Immature natural killer cell (primary cell): ENCODE measurements around the gene TESK1. TPM values are rescaled to one million over a fixed set of nuclear protein-coding genes. Genes with fewer than 3 reads are reported as not detected.
"Not testable (repeated sequence)": the region's sequence is repeated elsewhere in the genome, so short reads cannot be mapped to it uniquely, and the experiment has no call there.

Source experiments
- DNase-seq, 3 donors: peaks; one replicate each; pipeline ENCODE4 v3.0.0; 2022; ENCODE audit warnings: mixed read lengths in 1 of 3
- H3K27ac Mint-ChIP-seq, 6 donors: one replicate each; pipeline ENCODE4 v1.8.0; 2020; ENCODE audit warnings: mixed read lengths in 6 of 6, mild to moderate bottlenecking in 5 of 6, inconsistent platforms in 4 of 6, moderate library complexity in 3 of 6
- H3K27me3 Mint-ChIP-seq, 3 donors: one replicate each; pipeline ENCODE4 v1.8.0; 2020 to 2021; ENCODE audit warnings: low read depth in 3 of 3, mild to moderate bottlenecking in 3 of 3, mixed read lengths in 3 of 3, moderate library complexity in 3 of 3, inconsistent platforms in 1 of 3
- H3K36me3 Mint-ChIP-seq, 3 donors: one replicate each; pipeline ENCODE4 v1.8.0; 2020; ENCODE audit warnings: mixed read lengths in 3 of 3, inconsistent platforms in 2 of 3, mild to moderate bottlenecking in 2 of 3
- H3K4me1 Mint-ChIP-seq, 2 donors: one replicate each; pipeline ENCODE4 v1.8.0; 2020; ENCODE audit warnings: inconsistent platforms in 2 of 2, mild to moderate bottlenecking in 2 of 2, mixed read lengths in 2 of 2, moderate library complexity in 1 of 2
- H3K4me3 Mint-ChIP-seq, 5 donors: one replicate each; pipeline ENCODE4 v1.8.0; 2020; ENCODE audit warnings: mild to moderate bottlenecking in 5 of 5, mixed read lengths in 5 of 5, inconsistent platforms in 3 of 5, moderate library complexity in 3 of 5
- H3K9me3 Mint-ChIP-seq, 6 donors: one replicate each; pipeline ENCODE4 v1.8.0; 2020; ENCODE audit warnings: mild to moderate bottlenecking in 6 of 6, mixed read lengths in 6 of 6, inconsistent platforms in 4 of 6, moderate library complexity in 3 of 6
- polyA plus RNA-seq, 3 donors: library from polyadenylated mRNA; unstranded; fragments of 300-500 nt; fragmentation: Illumina TruSeq; gene quantifications; one replicate each; pipeline ENCODE4 v1.2.3, GENCODE V29; 2021

The TESK1 gene
- polyA plus RNA-seq, 3 donors from 2014 or later = 6.5 to 23.7 (median 8.1) TPM

- DNase-seq = peak in 2 of 3 donors; percentile 26 to 28
- H3K36me3 Mint-ChIP-seq = peaks cover 6 to 22% (median 11%) of the 10 kb centered on the region in 3 donors
- peak overlapping the region; percentile 95 to 98 (median 97) for H3K27ac Mint-ChIP-seq
- H3K4me3 Mint-ChIP-seq = peak overlapping the region; percentile 71 to 91 (median 76)
- peaks cover 0 to 3% (median 0%) of the 10 kb centered on the region in 3 donors for H3K27me3 Mint-ChIP-seq
- no peaks in the 10 kb centered on the region for H3K9me3 Mint-ChIP-seq
- H3K4me1 Mint-ChIP-seq = peaks cover 65 to 69% of the 10 kb centered on the region in 2 donors
Measured at GRCh38 chr9:35636135-35636876, 31.2 kb downstream of the TESK1 start.

- DNase-seq, H3K27me3 Mint-ChIP-seq, H3K9me3 Mint-ChIP-seq: not testable (repeated sequence)
- peaks cover 6 to 22% (median 11%) of the 10 kb centered on the region in 3 donors for H3K36me3 Mint-ChIP-seq
- H3K4me3 Mint-ChIP-seq = peak overlapping the region; percentile 71 to 91 (median 76)
- peak overlapping the region; percentile 95 to 98 (median 97) for H3K27ac Mint-ChIP-seq
- peaks cover 71 to 75% of the 10 kb centered on the region in 2 donors for H3K4me1 Mint-ChIP-seq
Measured at GRCh38 chr9:35636877-35637246, 31.8 kb downstream of the TESK1 start.

GRCh38 chr9:35637427-35637955, 32.4 kb downstream of the TESK1 start:
- Mint-ChIP-seq H3K27ac (peak overlapping the region; percentile 95 to 98 (median 97)), H3K4me3 (peak overlapping the region; percentile 71 to 91 (median 76)), H3K4me1 (peaks cover 71 to 76% of the 10 kb centered on the region in 2 donors), H3K36me3 (peaks cover 6 to 22% (median 11%) of the 10 kb centered on the region in 3 donors)
- DNase-seq, H3K27me3 Mint-ChIP-seq, H3K9me3 Mint-ChIP-seq: not testable (repeated sequence)

- Mint-ChIP-seq H3K4me3 (peak overlapping the region; percentile 59 to 91 (median 75)), H3K27ac (peak overlapping the region; percentile 95 to 98 (median 97)), H3K36me3 (peaks cover 10 to 16% (median 11%) of the 10 kb centered on the region in 3 donors), H3K4me1 (peaks cover 77 to 87% of the 10 kb centered on the region in 2 donors)
- H3K27me3 Mint-ChIP-seq, H3K9me3 Mint-ChIP-seq: not testable (repeated sequence)
- DNase-seq = peak; percentile 64 to 68 (median 68)
Measured at GRCh38 chr9:35638751-35639150, 33.7 kb downstream of the TESK1 start.

GRCh38 chr9:35639225-35639624, 34.2 kb downstream of the TESK1 start:
- Mint-ChIP-seq H3K4me1 (peaks cover 77 to 89% of the 10 kb centered on the region in 2 donors), H3K27ac (peak overlapping the region; percentile 95 to 98 (median 97)), H3K36me3 (peaks cover 10 to 12% (median 12%) of the 10 kb centered on the region in 3 donors), H3K4me3 (peak overlapping the region; percentile 59 to 91 (median 75))
- H3K27me3 Mint-ChIP-seq, H3K9me3 Mint-ChIP-seq: not testable (repeated sequence)
- peak in 1 of 3 donors; percentile 28 for DNase-seq

GRCh38 chr9:35639631-35640030, 34.6 kb downstream of the TESK1 start:
- H3K27me3 Mint-ChIP-seq = peaks cover 0 to 2% (median 0%) of the 10 kb centered on the region in 3 donors
- H3K4me3 Mint-ChIP-seq = peak overlapping the region; percentile 59 to 91 (median 75)
- H3K36me3 Mint-ChIP-seq = peaks cover 10 to 16% (median 12%) of the 10 kb centered on the region in 3 donors
- DNase-seq = no peak
- H3K4me1 Mint-ChIP-seq = peaks cover 79 to 91% of the 10 kb centered on the region in 2 donors
- peak overlapping the region; percentile 95 to 98 (median 97) for H3K27ac Mint-ChIP-seq
- no peaks in the 10 kb centered on the region for H3K9me3 Mint-ChIP-seq

- peak overlapping the region; percentile 30 to 97 (median 80) for H3K27ac Mint-ChIP-seq
- not testable (repeated sequence) for H3K9me3 Mint-ChIP-seq
Measured at GRCh38 chr9:35640431-35640830, 35.4 kb downstream of the TESK1 start.

GRCh38 chr9:35641478-35641877, 36.4 kb downstream of the TESK1 start:
- peak overlapping the region in 5 of 6 donors; percentile 21 to 85 (median 55) for H3K27ac Mint-ChIP-seq

More at GRCh38 chr9:35640431-35640830, 35.4 kb downstream of the TESK1 start:
- H3K4me3 Mint-ChIP-seq = peak overlapping the region in 2 of 5 donors; percentile 45 to 56
- not testable (repeated sequence) for DNase-seq, H3K27me3 Mint-ChIP-seq
- peaks cover 76 to 88% of the 10 kb centered on the region in 2 donors for H3K4me1 Mint-ChIP-seq
- peaks cover 10 to 16% (median 12%) of the 10 kb centered on the region in 3 donors for H3K36me3 Mint-ChIP-seq

GRCh38 chr9:35643046-35643445, 38.0 kb downstream of the TESK1 start:
- Mint-ChIP-seq H3K36me3 (peaks cover 9 to 16% (median 10%) of the 10 kb centered on the region in 3 donors), H3K4me3 (no peak overlapping the region), H3K9me3 (no peaks in the 10 kb centered on the region), H3K4me1 (peaks cover 72 to 85% of the 10 kb centered on the region in 2 donors), H3K27ac (peak overlapping the region in 3 of 6 donors; percentile 3 to 53 (median 28)), H3K27me3 (peaks cover 10 to 15% (median 10%) of the 10 kb centered on the region in 3 donors)
- no peak for DNase-seq

More at GRCh38 chr9:35641478-35641877, 36.4 kb downstream of the TESK1 start:
- not testable (repeated sequence) for H3K27me3 Mint-ChIP-seq, H3K9me3 Mint-ChIP-seq, DNase-seq
- Mint-ChIP-seq H3K4me3 (peak overlapping the region in 2 of 5 donors; percentile 14 to 57), H3K36me3 (peaks cover 10 to 16% (median 12%) of the 10 kb centered on the region in 3 donors), H3K4me1 (peaks cover 76 to 88% of the 10 kb centered on the region in 2 donors)

GRCh38 chr9:35645736-35646135, 40.7 kb downstream of the TESK1 start:
- H3K36me3 Mint-ChIP-seq, H3K9me3 Mint-ChIP-seq, DNase-seq: not testable (repeated sequence)
- peak overlapping the region; percentile 92 to 100 (median 96) for H3K4me3 Mint-ChIP-seq
- peaks cover 10 to 18% (median 10%) of the 10 kb centered on the region in 3 donors for H3K27me3 Mint-ChIP-seq
- H3K4me1 Mint-ChIP-seq = peaks cover 66 to 76% of the 10 kb centered on the region in 2 donors
- H3K27ac Mint-ChIP-seq = peak overlapping the region; percentile 97 to 99 (median 98)

GRCh38 chr9:35646153-35646532, 41.1 kb downstream of the TESK1 start:
- Mint-ChIP-seq H3K36me3 (peaks cover 0 to 5% (median 4%) of the 10 kb centered on the region in 3 donors), H3K27ac (peak overlapping the region; percentile 97 to 99 (median 98)), H3K27me3 (peaks cover 10 to 18% (median 10%) of the 10 kb centered on the region in 3 donors), H3K4me1 (peaks cover 62 to 73% of the 10 kb centered on the region in 2 donors), H3K9me3 (no peaks in the 10 kb centered on the region), H3K4me3 (peak overlapping the region; percentile 92 to 100 (median 96))
- DNase-seq = no peak

- Mint-ChIP-seq H3K36me3 (peaks cover 0 to 4% (median 4%) of the 10 kb centered on the region in 3 donors), H3K4me1 (peaks cover 57 to 73% of the 10 kb centered on the region in 2 donors), H3K4me3 (peak overlapping the region; percentile 92 to 100 (median 96)), H3K9me3 (no peaks in the 10 kb centered on the region), H3K27me3 (peaks cover 10 to 18% (median 10%) of the 10 kb centered on the region in 3 donors), H3K27ac (peak overlapping the region; percentile 97 to 99 (median 98))
- DNase-seq = peak; percentile 91 to 92 (median 91)
Measured at GRCh38 chr9:35646533-35647265, 41.6 kb downstream of the TESK1 start.
